Activated effector memory CD4-positive, alpha-beta T cell treated with Interleukin-2 at 50 U/mL for 16 hours (primary cell): ENCODE results near the gene KCNH1.

Source experiments
- DNase-seq: peaks from one replicate; pipeline ENCODE4 v3.0.0-alpha.2; 2020

Gene KCNH1, protein sequence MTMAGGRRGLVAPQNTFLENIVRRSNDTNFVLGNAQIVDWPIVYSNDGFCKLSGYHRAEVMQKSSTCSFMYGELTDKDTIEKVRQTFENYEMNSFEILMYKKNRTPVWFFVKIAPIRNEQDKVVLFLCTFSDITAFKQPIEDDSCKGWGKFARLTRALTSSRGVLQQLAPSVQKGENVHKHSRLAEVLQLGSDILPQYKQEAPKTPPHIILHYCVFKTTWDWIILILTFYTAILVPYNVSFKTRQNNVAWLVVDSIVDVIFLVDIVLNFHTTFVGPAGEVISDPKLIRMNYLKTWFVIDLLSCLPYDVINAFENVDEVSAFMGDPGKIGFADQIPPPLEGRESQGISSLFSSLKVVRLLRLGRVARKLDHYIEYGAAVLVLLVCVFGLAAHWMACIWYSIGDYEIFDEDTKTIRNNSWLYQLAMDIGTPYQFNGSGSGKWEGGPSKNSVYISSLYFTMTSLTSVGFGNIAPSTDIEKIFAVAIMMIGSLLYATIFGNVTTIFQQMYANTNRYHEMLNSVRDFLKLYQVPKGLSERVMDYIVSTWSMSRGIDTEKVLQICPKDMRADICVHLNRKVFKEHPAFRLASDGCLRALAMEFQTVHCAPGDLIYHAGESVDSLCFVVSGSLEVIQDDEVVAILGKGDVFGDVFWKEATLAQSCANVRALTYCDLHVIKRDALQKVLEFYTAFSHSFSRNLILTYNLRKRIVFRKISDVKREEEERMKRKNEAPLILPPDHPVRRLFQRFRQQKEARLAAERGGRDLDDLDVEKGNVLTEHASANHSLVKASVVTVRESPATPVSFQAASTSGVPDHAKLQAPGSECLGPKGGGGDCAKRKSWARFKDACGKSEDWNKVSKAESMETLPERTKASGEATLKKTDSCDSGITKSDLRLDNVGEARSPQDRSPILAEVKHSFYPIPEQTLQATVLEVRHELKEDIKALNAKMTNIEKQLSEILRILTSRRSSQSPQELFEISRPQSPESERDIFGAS

GRCh38 chr1:211133836-211134669 lies at the start of gene KCNH1:
Gene KCNH1, minus strand, starts transcription at chr1:211134148. Its CDS starts 203 bp downstream, at chr1:211133945.
- peak; percentile 59 for DNase-seq

DNA sequence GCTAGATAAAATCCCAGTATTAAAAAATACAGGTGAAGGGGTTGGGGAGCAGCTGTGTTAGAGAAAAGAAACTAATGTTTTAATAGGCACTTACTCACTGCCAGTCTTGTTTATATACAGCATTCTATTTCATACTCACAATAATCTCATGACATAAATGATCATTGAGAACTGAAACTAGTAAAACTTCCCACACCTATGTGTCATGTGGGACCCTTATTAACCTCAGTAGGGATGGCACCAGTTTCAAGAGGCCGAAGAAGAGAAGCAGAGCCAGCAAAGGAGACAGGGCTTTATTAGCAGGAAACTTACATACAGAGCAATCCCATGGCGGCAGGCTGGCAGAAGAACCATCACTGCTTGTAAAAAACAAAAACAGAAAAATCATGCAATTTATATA lies 48.8 kb upstream of the KCNH1 start:
- DNase-seq: no peak

GRCh38 chr1:211174375-211174774 lies 40.4 kb upstream of the KCNH1 start:
- no peak for DNase-seq

GRCh38 chr1:211172657-211173056 lies 38.7 kb upstream of the KCNH1 start:
- DNase-seq: no peak

GRCh38 chr1:211169353-211169752 lies 35.4 kb upstream of the KCNH1 start:
- no peak for DNase-seq

DNA sequence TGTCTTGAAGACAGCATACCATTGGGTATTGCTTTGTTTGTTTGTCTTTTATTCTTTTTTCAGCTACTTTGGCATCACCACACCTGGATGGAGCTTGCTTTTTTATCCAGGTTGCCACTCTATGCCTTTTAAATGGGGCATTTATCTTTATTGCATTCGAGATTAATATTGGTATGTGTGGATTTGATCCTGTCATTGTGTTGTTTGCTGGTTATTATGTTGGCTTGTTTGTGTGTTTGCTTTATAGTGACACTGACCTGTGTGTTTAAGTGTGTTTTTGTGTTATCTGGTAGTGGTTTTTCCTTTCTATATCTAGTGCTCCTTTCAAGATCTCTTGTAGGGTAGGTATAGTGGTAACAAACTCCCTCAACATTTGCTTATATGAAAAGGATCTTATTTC lies 24.9 kb upstream of the KCNH1 start:
- no peak for DNase-seq

- no peak for DNase-seq
These were observed 21.1 kb upstream of the KCNH1 start for GRCh38 chr1:211155040-211155439.

DNA sequence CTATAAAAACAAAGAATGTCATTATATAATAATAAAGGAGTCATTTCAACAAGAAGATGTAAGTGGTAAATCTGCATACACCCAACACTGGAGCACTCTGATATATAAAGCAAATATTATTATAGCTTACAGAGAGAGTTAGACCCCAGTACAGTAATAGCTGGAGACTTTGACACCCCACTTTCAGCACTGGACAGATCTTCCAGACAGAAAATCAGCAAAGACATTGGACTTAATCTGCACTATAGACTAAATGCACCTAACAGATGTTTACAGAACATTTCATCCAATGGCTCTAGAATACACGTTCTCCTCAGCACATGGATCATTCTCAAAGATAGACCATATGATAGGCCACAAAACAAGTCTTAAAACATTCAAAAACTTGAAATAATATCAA lies 20.0 kb upstream of the KCNH1 start:
- DNase-seq: no peak

DNA sequence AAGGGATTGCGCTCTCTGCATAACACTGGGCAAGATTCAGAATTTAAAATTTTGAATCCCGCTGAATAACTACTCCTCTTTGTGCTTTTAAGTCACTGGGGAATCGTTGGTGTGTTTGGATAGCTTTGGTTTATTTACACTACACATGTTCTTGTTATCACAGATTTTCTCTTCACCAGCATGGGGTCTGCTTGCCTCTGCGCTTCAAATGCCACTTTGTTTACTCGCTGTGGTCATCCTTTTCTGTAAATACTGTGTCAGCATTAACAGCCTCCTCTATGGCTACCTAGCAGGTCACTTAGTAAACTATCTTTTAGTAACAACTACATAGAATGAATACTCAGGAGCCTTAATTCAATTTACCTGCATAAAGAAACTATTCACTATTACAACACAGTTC lies 14.4 kb upstream of the KCNH1 start:
- no peak for DNase-seq

DNA sequence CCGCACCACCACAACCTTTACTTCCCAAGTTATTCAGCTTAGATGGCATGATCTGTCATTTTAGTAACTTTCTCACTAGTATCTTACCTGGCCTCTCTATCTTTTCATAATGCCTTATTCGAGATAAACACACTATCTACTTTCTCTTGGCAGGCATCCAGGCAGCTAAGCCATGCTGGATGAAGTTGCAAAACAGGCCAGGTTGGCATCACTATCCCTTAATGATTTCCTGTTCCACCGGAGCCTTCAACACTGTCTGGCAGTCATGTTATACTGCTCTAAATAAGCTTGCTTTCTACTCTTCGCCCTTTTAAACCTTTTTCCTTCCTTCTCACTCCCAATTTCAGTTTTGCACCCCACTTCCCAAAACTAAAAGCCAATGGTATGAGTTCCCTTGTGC lies 12.0 kb upstream of the KCNH1 start:
- DNase-seq: no peak

DNA sequence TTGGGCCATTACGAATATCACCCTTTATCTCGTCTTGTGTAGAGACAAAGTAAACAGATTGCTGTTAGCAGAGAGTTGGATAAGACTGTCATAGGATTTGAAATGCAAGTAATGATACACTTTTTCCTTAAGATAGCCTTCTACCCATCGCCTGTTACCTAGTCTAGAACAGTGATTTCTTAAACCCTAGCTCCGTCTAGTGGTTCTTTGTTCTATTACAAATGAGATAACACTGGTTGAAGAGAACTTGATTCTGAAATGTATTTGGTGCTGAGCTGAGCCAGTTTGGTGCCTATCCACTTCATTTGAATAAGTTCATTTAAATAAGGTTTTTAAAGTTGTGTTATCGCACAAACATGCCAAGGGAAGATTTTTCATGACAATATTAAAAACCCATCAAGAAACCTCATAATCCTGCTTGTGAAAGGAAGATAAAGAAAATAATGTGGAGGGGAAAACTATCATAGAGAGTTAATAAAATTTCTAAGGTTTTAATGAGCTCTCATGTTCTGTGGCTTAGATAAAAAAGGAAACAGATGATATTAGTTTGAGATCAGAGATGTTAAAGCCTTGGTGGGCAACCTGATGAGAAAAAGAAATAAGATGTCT lies 1.5 kb upstream of the KCNH1 start:
- no peak for DNase-seq

GRCh38 chr1:211133393-211133835 lies 534 bp downstream of the KCNH1 start:
- no peak for DNase-seq

- DNase-seq: no peak
These were observed 1.1 kb downstream of the KCNH1 start for GRCh38 chr1:211132721-211133392.

GRCh38 chr1:211129776-211130175 lies 4.2 kb downstream of the KCNH1 start:
- DNase-seq: no peak

DNA sequence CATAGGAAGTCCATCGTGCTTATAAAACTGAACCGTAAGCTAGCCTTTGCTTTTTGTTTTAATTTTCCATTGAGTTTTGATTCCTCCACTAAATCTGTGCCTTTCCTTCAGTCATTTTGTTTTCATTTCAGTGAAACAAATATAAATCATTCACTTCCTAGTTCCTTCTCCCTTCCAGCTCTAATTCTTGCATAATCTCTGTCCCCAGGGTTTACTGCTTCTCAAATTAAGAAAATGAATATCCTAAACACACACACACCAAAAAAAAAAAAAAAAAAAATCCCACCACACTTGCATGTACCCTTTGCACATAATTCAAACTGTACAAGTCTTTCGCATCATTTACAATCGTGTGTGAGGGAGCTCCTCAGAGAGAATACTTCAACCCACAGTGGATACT lies 6.8 kb downstream of the KCNH1 start:
- no peak for DNase-seq

- no peak for DNase-seq
These were observed 7.3 kb downstream of the KCNH1 start for GRCh38 chr1:211126622-211127021.

DNA sequence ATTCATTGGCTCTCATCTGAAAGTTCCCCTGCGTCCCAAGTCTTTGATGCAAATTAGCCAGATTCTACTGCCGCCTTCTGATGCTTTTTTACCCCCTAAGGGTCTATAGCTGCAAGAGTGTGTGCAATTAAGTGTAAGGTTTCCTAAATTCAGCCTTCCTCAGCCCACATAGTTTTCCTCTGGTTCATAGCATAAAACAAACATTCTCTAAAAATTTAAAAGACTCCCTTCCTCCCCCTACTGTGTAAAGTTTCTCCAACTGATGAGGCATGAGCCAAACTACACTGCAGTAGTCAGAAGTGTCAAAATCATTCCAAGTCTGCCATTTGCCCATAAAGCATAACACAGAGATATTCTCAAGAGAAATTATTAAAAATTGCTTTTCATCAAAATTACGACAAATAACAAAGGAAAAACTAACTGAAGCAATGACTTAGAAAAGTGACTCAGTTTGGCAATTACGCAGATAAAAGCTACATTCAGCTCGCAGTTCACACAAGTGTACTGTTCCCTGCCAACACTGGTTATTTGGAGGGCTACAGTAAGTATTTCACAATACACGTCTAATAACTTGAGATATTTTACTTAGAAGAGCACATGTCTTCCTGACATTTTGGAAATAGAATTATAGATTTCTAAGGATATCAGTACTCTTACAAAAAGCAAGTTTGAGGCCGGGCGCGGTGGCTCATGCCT lies 15.4 kb downstream of the KCNH1 start:
- DNase-seq: no peak

DNA sequence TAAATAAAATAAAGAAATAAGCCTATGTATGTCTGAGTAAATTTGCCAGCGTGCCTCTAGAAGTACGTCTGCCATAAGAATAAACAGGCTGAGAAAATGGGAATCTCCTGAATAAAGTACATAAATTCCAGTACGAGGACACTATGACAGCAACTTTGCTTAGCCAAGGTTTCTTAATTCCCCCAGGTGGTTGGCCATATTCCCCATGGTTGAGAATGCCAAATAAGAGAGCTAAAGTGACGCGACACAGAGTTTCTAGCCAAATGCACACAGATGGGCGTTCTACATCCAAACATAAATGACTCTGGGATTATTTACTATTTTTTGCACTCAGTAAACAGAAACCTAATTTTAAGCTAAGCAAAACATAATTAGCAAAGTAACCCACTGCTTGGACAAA lies 19.5 kb downstream of the KCNH1 start:
- no peak for DNase-seq

DNA sequence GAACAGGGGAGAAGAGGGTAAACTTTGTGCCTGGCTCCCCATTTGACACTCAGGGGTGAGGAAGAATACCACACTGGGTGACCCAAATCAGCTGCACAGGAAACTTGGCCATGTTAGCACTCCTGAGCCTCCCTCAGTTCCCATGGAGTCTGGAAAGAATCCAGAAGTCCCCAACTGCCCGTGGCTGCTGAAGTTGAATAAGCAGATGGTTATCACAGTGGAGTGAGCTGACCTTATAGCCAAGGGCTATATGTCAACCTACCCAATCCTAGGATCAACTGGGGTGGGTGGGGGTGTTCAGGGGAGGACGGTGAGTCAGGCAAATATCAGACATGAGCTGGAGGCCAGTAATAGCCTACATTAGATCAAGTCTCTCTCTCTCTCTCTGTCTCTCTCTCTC lies 20.4 kb downstream of the KCNH1 start:
- no peak for DNase-seq

DNA sequence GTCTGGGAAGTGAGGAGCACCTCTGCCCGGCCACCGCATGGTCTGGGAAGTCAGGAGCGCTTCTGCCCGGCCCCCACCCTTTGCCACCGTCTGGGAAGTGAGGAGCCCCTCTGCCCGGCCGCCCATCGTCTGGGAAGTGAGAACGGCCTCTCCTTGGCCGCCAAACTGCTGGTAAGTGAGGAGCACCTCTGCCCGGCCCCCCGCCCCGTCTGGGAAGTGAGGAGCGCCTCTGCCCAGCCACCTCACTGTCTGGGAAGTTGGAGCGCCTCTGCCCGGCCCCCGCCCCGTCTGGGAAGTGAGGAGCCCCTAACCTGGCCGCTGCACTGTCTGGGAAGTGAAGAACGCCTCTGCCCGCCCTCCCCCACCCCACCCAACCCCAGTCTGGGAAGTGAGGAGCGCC lies 22.6 kb downstream of the KCNH1 start:
- DNase-seq: no peak

DNA sequence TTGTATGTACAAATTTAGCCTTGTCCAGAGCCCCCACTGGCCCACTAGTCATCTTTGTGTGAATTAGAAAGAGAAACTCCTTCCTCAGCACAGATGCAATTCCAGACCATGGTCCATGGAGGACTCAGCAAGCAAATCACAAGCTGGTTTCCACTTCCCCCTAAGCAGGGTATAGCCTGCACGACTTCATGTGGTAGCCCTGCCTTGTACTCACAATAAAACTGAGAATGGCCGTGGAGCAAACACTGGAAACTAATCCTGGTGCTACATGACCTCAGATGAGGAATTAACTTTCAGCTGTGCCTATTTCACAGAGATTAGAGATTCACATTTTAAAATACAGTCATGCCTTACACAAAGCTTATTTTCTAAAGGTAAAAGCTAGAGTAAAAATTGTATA lies 32.5 kb downstream of the KCNH1 start:
- DNase-seq: no peak
